Suprapubic skin (tissue), 4 donors: ENCODE data around the gene MGAT5.

Experiments used
- CTCF ChIP-seq, 2 donors: fragments of 200-600 bp in 1 of 2; fragments of 450-650 bp in 1 of 2; sonication (generic) in 1 of 2; IDR thresholded peaks; one replicate each; pipeline ENCODE4 v1.5.1; 2016 to 2019; ENCODE audit warnings: antibody characterized with exemption in 2 of 2, mild to moderate bottlenecking in 1 of 2, moderate library complexity in 1 of 2
- EP300 ChIP-seq: sonication (generic); formaldehyde crosslinking; IDR thresholded peaks from one replicate; pipeline ENCODE4 v1.6.1; 2017; ENCODE audit warnings: antibody characterized with exemption
- POLR2A ChIP-seq, 2 donors: fragments of 450-650 bp; IDR thresholded peaks; one replicate each; pipeline ENCODE4 v1.6.1; 2017; ENCODE audit warnings: antibody characterized with exemption in 2 of 2, mild to moderate bottlenecking in 2 of 2, moderate library complexity in 2 of 2
- POLR2AphosphoS5 ChIP-seq, 3 donors: sonication (generic); formaldehyde crosslinking; IDR thresholded peaks; one replicate each; pipeline ENCODE4 v1.6.1; 2017; ENCODE audit warnings: antibody characterized with exemption in 3 of 3

GRCh38 chr2:134234535-134234934 lies 19.3 kb upstream of the MGAT5 start:
- TF ChIP-seq CTCF (IDR thresholded peaks at IDR 0.05) (no peak), POLR2AphosphoS5 (IDR thresholded peaks at IDR 0.05) (no peak), POLR2A (IDR thresholded peaks at IDR 0.05) (no peak), EP300 (no peak)
